ENCODE data around the gene BEST3.

Gene BEST3

DNA sequence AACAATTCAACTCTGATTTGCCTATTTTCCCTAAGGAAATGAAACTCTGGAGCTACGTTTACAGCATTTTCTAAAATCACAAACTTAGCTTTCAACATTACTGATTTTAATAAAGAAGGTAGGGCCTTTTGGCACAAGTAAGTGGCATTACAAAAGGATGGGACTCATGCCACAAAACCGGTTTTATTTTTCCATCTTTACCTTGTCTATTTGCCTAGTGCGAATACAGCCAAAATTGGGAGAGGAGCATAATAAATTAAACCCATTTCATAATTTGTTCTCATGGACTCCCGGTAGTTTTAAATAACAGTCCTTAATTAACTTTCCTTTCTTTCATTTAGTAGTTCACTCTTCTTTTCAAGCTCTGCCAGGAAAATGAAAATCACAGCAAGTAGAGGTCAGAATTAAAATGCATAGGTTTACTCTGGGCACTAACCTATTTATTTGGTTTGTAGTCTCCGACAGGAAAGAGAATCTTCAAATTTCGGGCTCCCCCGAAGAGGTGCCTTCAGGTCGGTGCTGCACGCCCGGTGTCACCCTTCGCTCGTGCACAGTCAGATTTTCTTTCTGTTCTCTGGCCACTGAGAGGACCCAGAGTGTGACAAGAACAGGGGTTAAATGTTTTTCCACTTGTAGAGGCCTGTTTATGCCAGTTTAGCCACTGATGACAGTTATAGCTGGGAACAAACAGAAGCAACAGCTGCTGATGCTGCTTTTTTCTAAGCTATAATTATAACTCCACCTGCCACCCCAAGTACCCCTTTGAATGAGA, at the start of gene BEST3:
Gene BEST3 (minus strand): TSS at position 535 of the 772 bp plus-strand sequence. CDS start 1,505 bp downstream, outside the sequence.
- peak; percentile 10 to 23 for DNase-seq

DNA sequence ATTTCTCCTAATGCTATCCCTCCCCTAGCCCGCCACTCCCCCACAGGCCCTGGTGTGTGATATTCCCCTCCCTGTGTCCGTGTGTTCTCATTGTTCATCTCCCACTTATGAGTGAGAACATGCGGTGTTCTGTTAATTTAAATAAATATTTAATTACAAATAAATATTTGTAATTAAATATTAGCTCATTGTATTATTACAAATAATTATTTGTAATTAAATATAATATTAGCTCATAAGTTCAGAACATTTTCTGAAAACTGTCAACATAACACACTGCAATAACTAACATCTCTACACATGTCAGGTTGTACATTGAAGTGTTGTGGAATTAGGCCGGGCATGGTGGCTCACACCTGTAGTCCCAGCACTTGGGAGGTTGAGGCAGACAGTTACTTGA, 45.0 kb upstream of the BEST3 start:
- DNase-seq, result no peak

DNA sequence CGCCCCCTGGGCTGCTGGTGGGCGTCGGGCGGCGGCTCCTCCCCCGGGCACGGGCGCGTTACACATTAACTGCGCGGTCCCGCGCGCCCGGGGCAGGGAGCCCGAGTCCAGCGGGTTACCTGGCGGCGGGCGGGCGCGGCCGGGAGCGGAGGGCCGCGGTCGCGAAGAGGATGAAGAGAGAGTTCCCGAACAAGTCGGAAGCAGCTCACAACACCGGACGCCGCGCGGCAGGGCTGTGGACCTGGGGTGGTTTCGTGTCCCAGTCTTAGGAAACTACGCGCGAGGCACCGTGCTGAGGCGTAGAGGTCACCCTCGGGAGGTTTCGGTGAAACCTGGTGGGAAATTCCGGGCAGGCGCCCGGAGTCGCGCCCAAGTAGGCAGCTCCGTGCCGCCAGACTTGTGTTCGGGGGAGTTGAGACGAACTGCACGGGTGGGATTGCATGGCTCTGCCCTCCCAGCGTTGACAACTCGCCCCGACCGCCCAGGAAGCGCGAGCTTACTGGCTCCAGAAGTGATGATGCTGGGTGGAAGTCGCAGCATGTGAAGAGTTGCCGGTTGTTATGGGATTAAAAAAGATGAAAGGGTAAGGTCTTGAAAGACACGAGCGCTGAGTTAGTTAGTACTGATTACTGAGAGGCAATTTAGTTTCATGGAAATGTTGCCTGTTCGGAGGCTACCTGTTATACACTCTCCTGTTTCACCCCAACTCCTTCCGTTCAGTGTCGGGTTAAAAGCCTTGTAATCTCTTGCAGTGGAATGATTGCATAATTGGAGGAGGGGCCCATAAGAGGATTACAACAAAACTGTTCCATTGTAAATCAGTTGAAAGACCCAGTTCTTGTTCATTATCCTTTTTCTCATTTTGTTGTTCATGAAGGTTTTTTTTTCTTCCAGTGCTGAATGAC, 40.4 kb upstream of the BEST3 start:
- peak; percentile 49 to 70 for DNase-seq

DNA sequence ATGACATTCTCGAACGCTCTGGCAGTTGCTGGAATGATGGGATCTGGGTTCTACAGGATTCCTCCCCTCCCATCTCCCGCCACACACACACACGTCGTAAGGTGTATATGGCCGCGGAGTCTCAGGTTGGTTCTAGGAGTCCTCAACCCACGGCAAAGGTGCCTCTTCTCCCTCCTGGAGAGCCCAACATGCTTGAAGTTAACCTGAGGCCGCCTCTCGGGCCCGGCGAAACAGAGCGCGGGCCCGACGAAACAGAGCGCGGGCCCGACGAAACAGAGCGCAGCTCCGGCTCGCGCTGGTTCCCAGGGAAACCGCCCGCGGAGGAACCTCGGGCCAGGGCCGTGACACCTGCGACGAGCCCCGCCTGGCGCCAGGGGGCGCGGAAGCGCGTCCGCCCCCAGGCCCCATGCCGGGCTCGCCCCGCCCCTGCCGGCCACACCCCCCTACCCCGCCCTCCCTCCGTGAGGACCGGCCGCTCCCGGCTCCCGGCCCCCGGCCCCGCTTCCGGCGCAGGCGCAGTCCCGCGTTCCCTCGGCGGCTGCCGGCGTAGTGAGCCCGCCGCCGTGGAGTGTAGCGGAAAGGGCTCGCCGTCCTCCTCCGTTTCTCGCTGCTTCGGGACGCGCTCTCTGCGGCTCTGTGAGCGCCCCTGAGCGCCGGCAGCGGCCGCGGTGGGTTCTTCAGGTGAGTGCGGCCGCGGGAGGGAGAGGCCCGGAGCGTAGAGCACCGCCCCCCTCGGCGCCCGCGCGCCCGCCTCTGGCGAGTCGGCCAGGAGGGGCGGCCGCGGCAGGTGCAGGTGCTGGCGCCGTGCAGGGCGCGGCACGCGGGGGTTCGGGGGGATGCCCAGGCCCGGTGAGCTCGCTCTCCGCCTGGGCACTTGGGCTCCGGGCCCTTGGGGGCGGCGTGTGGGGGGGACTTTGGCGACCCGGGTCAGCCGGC, 39.5 kb upstream of the BEST3 start, which contains the start of gene RAB3IP:
Gene RAB3IP (plus strand): TSS at position 510 of the 936 bp plus-strand sequence. CDS start 16,549 bp downstream, outside the sequence.
- peak; percentile 52 to 80 for DNase-seq

DNA sequence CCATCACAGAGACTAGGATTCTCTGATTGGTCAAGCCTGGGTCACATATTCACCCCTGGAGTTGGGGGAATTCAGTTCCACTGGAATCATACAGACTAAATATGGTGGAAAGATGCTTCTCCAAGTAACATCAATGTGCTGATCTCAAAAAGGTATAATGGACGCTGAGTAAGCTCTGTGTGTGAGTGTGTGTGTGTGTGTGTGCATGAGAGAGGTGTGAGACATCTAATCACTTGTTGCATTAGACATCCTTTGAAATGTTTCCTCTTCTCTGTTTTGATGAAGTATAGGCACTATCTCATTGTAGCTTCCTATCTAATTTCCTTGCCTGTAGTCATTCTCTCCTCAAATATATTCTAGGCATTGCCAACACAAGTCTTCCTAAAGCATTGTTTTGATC, 34.5 kb upstream of the BEST3 start:
- no peak for DNase-seq

DNA sequence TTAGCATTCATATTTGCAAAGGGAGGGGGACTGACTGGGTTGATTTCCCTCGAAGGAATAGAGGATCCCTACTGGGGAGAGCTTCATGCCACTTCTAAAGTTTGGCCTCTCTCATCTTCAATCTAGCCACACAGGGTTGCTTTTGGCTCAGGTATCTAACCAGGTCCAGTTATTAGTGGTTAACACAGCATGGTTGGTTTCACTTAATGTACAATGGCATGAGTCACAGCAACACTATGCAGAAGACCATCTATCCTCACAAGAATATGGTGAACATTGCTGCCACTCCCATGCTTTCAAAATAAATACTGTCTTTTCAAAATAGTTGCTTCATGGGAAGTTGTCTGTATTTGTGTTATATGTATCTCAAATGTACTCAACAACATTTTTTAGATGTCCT, 33.0 kb upstream of the BEST3 start:
- DNase-seq, result no peak

DNA sequence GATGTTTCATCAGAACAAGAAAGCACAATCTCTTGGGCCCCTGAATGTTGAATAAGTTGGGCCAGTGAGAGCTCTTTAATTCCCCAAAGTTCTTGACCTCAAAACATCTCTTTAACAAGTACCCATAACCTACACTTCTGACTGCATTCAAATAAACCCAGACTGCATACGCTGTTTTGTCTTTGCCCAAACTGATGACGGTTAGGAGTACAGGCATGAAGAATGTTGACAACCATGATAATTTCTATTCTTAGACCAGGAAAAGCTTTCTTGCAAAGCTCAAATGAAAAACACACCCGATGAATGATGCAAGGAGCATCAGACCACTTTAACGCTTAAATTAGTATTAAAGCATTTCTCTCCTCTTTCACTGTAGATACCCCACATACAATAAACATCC, 27.8 kb upstream of the BEST3 start:
- DNase-seq, result no peak

DNA sequence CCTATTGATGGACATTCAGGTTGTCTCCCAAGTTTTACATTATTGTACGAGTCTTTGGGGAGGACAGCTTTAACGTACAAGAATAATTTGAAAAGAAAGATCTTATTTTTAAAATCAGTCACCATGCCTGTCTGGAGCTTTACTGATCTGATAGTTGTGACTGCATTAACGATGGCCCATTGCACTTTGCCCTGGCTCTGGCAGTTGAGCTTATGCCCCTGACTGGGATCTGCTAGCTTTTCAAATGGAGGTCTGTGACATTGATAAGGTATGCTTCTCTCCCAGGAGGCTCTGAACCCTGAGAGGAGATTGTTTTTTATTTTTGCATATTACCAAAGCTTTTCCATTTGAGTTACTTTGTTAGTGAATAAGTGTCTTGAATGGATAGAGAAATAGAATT, 21.6 kb upstream of the BEST3 start:
- no peak for DNase-seq

DNA sequence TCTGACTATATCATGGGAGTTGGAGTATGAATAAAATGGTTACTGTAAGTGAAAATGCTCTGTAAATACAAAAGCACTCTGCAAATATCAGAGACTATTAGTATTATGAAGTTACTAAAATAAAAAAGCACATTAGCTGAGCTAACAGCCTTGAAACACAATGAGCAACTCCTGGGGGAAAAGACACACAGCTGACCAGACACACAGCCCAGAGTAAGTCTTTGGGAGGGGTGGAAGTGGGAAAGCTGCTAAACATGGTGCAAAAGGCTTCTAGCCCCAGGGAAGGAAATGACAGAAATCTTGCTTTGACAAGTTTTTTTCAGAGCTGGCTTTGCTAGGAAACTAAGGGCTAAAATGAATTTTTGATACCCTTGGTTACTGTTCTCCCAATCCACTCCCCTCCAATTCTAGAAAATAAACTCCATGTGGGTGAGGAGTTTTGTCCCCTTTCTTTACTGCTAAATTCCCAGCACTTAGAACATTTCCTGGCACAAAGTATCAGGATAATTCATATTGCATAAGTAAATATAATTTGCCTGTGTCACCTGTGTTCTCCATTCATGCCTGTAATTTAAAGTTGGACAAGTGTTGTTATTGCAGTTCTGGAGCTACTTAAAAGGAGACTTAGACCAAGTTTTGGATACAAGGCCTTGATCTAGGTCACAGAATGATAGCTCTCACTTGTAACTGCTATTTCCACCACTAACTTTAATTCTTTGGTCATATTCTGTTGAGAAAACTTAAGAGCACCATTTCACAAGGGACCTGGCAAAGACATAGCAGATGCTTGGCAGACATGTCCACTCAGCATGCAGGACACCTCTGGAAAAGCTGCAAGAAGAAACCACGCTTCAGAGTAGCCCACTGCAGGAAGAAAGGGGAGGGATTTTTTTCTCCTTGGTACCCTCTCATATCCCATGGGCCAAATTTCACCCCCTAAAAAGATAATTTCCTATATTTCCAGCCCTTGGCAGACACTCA, 20.5 kb upstream of the BEST3 start:
- no peak for DNase-seq

DNA sequence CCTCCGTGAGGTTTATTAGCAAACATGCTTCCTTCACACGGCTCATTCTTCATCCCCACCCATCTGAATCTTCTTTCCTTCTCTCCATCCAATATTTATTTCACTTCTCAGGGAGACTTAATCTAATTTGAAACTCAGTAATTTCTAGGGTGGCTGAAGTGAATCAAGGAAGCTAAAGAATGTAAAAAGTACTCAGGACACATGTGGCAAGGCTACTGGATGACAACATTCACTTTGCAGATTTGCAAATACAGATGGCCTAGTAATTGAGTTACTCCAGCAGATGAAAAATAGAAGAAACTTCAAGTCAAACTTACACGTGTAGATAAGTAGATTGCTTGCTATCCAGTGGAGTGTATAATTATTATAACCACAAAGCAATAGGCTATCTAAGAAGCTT, 15.4 kb upstream of the BEST3 start:
- DNase-seq, result no peak

DNA sequence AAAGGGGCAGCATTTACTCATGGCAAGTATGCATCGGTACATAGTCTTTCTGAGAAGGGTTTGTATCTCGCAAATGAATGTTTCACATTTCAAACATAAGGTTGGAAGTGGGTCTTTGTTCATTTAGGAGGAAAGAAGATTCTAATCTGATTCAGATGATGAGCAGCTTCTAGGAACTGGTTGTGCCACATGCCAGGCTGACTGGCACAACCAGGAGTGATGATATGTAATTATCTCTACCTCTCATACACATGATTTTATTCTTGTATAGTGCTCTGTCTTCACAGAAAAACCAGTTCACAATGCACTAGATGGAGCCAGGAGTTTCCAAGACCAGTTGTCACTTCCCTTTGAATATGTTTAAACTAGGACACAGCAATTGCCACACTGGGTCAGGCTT, 13.7 kb upstream of the BEST3 start:
- no peak for DNase-seq

DNA sequence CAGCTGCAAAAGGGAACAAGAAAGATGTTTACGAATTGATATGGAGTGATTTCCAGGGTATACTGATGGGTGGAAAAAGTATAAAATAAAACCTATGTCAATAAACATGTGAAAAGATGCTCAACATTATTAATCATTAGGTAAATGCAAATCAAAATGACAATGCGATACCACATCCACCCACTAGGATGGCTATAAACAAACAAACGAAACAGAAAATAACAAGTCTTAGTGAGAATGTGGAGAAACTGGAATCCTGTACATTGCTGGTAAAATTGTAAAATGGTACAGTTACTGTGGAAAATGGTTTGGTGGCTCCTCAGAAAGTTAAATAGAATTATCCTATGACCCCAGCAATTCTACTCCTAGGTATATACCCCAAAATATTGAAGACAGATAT, 9.5 kb upstream of the BEST3 start:
- no peak for DNase-seq

DNA sequence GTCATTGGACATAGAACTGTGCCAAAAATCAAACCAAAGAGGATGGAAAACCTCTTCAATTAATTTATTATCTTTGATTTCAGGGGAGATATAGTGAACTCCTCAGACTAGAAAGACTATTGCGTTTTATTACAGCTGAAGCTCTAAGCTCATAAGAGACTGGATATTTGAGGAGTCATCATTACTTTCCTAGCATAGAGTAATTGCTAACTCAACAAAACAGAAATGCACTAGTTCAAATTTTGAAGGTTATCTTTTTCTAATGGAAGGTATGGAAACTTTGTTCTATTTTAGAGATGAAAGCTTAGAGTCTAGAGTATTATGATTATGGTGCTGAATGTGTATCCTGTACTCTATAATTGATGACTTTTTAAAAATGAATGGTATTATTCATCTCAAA, 5.3 kb upstream of the BEST3 start:
- DNase-seq, result no peak

DNA sequence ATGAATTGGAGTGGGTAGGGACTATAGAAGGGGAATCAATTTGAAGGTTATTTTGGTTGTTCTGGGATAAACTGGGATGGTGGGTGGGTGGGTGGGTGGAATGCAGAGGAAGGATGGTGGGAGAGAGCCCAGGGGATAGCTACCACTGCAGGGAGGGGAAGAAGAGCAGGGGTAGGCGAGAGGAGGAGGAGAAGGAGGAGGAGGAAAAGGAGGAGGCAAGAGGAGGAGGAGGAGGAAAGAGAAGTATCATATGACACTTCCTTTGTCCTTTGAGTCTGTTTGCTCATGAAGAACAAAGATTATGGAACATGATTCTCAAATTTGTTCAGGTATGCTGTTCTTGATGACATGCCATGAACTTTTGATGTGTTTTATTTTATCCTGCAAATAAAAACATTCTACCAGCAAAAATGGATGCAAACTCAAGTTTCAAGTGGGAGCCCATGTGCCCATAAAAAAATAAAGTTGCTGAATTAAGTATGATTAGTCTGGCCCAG, 4.1 kb upstream of the BEST3 start:
- DNase-seq, result no peak

DNA sequence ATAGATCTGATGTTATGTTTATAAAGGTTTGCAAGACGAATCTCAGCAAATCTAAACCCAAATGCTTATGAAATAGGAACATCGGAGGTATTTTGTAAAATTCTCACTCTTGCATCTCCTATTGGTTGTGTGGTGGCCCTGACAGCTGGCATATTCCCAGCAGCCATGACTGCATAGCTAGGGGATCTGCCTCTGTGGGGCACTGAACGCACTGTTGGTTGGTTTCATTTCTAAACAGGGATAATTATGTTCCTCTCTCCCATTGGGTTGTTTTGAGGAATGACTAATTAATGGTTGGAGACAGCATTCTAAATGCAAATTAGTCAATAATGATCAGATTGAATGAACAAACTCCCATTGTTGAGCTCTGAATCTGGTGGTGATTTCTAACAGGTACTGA, 2.7 kb upstream of the BEST3 start:
- no peak for DNase-seq

DNA sequence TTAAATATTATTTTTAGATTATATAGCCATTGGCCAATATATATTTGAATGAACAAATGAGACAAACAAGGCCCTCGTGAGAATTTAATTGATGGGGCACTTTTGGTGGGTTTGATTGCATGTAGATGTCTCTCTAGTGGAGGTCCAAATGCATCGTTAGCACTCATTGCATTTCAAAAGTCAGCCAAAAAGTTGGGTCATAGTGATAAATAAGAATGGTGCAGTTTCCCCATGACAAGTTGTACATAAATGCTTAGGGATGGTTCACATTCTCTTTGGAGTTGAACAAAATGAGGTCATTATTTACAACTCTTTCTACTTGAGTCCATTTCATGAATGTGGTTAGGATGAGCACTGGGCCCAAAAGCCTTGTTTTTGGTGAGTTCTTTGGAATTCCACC, 1.0 kb downstream of the BEST3 start:
- no peak for DNase-seq

DNA sequence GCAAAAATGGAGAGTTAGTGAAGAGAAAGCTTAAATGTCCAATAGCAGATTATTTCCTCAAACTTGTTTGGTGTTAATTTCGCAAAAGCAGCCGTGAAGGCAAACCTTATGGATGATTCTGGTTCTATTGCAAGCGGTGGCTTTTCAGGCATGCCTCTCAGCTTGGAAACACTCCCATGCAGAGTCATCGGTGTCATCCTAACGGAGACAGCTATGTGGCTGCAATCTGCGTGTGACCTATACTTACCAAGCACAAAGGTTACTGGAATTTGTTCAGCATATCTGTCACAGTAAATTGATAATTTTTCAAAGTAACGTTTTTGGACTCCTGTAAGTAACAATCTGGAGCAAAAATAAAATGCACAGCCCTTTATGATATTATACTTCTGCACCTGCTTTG, 5.0 kb downstream of the BEST3 start:
- DNase-seq, result no peak

DNA sequence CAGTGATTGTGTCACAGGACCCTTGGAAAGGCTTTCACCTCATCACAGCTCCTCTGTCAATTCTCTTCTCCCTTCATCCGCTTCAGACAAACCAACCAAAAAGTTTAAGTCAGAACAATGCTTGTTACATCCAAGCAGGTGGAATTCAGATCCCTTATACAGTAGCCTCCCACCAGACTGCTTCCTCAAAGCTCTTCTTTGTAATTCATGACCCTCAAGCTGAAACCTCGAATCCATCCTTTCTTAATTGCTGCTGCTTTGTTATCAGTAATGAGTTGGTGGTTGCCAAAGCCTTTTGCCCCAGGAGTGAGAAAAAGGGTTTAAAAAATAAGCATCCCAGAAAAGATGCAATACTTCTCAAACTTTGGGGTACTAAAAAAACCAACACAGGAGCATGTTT, 9.5 kb downstream of the BEST3 start:
- no peak for DNase-seq

DNA sequence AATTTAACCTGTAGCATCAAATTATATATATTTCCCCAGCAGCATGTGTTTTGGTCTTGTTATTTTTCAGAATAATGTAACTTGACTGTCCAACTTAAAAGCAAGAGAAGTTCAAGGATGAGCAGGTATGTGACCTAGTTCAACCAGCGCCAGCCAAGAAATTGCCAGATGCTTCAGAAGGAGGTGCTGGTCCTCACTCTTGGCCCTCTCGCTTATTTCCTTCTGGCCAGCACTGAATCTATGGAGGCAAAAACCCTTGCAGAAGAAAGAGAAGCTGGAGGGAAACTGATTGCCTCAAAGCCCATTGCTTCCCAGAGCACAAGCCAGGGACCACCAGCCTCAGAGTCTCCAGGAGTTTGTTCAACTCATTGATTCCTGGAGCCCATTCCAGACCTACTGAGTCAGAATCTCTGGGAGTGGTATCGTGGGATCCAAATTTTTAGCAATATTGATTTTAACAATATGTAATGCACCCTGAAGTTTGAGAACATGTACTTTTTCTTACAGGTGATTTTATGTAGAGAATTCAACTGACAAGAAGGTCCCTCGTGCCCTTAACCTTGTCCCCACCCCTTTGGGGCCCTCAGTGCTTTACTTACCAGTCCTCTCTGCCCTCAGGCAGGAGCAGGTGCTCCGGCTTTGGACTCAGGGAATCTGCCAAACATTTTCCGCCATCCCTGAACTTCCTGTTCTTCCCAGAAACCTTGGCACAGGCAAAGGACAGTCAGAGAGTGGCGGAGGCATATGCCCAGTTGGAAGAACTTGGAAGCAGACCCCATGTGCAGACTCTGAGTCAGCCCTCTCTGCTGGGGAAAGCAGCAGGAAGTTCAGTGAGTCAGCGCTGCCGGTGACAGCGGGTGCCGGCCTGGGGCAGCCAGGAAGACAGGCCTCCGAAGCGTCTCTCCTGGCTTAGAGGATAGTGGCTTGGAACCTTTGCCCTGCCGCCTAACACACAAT, 10.4 kb downstream of the BEST3 start:
- DNase-seq, result no peak

DNA sequence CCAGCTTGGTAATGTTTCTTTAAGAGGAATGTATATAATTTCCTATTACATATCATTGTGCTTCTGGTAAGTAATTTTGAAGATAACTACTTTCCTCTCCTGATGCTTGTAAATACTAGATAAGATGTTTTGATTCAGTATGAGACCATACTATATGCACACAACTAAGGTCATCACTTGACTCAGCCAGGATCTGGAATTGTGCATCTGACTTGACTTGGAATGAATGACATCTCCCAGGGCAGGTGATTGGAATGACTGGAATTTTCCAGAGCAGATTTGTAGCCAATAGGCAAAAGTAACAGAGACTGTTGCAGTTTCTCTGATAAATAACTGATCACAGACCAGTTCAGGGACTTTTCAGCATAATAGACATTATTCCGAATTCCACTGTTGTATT, 11.1 kb downstream of the BEST3 start:
- DNase-seq, result no peak

All from NCI-H524 (cell line).